Myocyte (in vitro differentiated cells): ENCODE data around the gene SEMG2. TPM values are rescaled to one million over a fixed set of nuclear protein-coding genes. Genes with fewer than 3 reads are reported as not detected.

Experiments used
- DNase-seq: peaks from one replicate; pipeline ENCODE4 v3.0.0-alpha.2; 2012; ENCODE audit warnings: low read depth
- total RNA-seq: library from RNA; depleted of rRNA; stranded (reverse); fragments of >200 nt; gene quantifications from 2 replicates; pipeline ENCODE4 v1.2.3, GENCODE V29; 2014

SEMG2 gene
- total RNA-seq, 1 donor from 2014 or later = not detected

- DNase-seq = peak; percentile 3
These were observed 8.3 kb downstream of the SEMG2 start for GRCh38 chr20:45229264-45230056.

GRCh38 chr20:45230631-45231030, 9.5 kb downstream of the SEMG2 start:
- DNase-seq = no peak

GRCh38 chr20:45235995-45236394, 14.8 kb downstream of the SEMG2 start:
- DNase-seq = no peak

- DNase-seq = no peak
These were observed 17.0 kb downstream of the SEMG2 start for GRCh38 chr20:45238139-45238538.

GRCh38 chr20:45246109-45246508, 24.9 kb downstream of the SEMG2 start:
- DNase-seq = no peak

- no peak for DNase-seq
These were observed 26.7 kb downstream of the SEMG2 start for GRCh38 chr20:45247865-45248264.

- no peak for DNase-seq
These were observed 27.4 kb downstream of the SEMG2 start for GRCh38 chr20:45248609-45249008.

GRCh38 chr20:45251884-45252560, 30.8 kb downstream of the SEMG2 start:
- DNase-seq = no peak

GRCh38 chr20:45253261-45253660, 32.1 kb downstream of the SEMG2 start:
- DNase-seq = no peak

- peak; percentile 7 for DNase-seq
These were observed 33.5 kb downstream of the SEMG2 start, which contains the start of gene SLPI for GRCh38 chr20:45254383-45255262. Gene SLPI, minus strand, starts transcription at chr20:45254564. Its CDS starts 21 bp downstream, at chr20:45254543.

- DNase-seq = no peak
These were observed 36.0 kb downstream of the SEMG2 start for GRCh38 chr20:45257161-45257560.

- no peak for DNase-seq
These were observed 36.5 kb downstream of the SEMG2 start for GRCh38 chr20:45257711-45258110.

GRCh38 chr20:45258259-45258658, 37.1 kb downstream of the SEMG2 start:
- no peak for DNase-seq

GRCh38 chr20:45258664-45259063, 37.5 kb downstream of the SEMG2 start:
- DNase-seq = no peak

GRCh38 chr20:45263556-45264266, 42.5 kb downstream of the SEMG2 start:
- DNase-seq = no peak

- DNase-seq = no peak
These were observed 45.8 kb downstream of the SEMG2 start for GRCh38 chr20:45266977-45267376.

- DNase-seq = no peak
These were observed 47.4 kb downstream of the SEMG2 start for GRCh38 chr20:45268531-45268930.

- no peak for DNase-seq
These were observed 47.9 kb downstream of the SEMG2 start for GRCh38 chr20:45269056-45269455.

- DNase-seq = no peak
These were observed 48.6 kb downstream of the SEMG2 start for GRCh38 chr20:45269754-45270270.
